Activated CD4-positive, CD25-positive, alpha-beta regulatory T cell (primary cell): Measurements from ENCODE around the gene PRSS1.
"Not testable (repeated sequence)": the region's sequence is repeated elsewhere in the genome, so short reads cannot be mapped to it uniquely, and the experiment has no call there.

Experiments
- DNase-seq, 4 experiments: peaks; one replicate each; lab custom pipeline; 2025; lab: John Stamatoyannopoulos, UW

PRSS1 gene

DNA sequence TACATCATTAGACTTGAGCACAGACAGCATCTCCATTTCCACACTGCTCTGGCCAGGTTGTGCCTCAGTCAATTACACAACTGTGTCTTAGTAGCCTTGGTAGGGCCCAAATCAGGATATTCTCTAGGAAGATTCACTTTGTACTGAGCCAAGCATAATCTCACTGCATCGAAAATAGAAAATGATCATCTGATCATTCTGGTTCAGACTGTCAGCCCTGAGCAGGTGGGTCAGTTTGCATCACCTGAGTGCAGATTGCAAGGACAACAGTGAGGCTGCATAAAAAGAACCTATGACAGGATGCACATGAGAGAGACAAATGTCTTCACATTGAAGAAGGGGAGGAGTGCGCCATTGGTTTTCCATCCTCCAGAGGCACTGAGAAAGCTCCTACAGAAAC is 862 bp upstream of the PRSS1 start:
- DNase-seq = not testable (repeated sequence)

DNA sequence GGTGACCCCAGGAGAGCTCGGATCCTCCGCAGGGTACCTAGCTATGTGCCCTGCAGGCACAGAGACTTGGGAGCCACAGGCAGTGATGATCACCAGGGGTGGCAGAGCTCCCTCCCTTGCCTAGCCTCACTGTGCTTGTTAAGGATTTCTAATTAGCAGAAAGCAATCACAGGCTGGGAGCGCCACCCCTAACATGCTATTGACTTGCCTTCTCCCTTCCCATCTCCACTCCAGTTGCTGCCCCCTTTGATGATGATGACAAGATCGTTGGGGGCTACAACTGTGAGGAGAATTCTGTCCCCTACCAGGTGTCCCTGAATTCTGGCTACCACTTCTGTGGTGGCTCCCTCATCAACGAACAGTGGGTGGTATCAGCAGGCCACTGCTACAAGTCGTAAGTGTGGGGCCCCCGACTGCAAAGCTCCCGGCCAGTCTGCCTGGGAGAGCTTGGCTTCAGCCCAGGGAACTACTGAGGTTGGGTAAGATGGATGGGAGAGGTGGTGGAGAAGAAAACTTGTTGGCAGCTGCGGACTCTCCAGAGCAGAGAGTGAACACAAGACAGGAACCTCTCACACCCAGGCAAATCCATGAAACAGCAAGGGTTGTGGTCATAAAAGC is 1.2 kb downstream of the PRSS1 start:
- no peak for DNase-seq

DNA sequence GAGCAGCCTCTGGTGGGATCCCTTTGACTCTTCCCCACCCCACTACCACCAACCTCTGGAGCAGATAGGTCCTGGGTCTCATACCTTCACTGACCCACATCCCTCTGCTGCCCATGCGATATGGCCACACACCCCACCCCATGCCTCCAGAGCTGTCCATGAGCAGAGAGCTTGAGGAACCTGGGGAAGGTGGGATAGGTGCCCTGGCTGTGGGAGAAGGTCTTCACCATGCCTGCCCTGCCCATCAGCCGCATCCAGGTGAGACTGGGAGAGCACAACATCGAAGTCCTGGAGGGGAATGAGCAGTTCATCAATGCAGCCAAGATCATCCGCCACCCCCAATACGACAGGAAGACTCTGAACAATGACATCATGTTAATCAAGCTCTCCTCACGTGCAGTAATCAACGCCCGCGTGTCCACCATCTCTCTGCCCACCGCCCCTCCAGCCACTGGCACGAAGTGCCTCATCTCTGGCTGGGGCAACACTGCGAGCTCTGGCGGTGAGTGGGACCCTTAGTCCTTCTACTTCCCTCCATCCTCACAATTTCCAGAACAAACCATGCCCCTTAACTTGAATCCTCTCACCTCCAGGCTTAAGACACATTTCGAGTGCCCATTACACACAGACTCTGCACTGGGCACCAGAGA is 2.4 kb downstream of the PRSS1 start:
- not testable (repeated sequence) for DNase-seq

DNA sequence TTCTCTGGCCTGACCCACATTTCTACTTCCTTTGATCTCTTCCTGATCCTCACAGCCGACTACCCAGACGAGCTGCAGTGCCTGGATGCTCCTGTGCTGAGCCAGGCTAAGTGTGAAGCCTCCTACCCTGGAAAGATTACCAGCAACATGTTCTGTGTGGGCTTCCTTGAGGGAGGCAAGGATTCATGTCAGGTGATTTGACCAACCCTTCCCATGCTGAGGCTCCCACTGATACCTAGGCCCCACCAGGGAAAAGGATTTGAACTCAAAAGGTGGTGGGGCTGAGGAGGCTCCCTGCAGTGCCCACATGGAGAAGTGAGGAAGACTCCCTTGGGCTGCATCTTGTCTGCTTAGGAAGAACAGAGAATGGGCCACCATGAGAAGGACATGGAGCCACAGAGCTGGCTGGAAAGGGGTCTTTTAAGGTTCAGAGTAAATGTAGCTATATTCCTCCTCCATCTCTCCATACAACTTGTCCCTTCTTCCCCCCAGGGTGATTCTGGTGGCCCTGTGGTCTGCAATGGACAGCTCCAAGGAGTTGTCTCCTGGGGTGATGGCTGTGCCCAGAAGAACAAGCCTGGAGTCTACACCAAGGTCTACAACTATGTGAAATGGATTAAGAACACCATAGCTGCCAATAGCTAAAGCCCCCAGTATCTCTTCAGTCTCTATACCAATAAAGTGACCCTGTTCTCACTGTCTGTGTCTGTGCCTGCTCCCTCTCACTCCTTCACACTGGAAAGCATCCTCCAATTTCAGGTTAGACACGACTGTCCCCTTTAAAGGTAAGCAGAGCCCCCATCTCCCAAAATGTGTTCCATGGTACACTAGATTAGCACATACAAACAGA is 3.3 kb downstream of the PRSS1 start:
- DNase-seq = no peak

DNA sequence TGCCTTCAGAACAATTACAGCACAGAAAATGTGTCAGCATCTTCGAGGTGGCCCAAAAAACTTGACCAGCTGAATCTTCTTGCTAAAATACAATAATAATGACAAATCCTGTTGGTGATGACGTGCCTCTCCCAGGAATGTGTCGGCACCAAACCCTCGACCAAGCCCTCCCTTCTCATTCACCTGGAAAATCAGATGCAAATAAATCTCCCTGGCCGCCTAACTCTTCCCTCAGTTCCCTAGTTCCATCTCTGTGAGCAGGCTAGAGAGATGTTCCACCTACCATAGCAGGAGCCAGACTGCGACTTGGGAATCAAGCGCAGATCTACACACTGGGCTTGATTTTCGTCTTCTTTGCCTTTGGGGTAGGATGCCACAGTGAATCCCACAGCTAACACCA is 4.1 kb downstream of the PRSS1 start:
- no peak for DNase-seq

DNA sequence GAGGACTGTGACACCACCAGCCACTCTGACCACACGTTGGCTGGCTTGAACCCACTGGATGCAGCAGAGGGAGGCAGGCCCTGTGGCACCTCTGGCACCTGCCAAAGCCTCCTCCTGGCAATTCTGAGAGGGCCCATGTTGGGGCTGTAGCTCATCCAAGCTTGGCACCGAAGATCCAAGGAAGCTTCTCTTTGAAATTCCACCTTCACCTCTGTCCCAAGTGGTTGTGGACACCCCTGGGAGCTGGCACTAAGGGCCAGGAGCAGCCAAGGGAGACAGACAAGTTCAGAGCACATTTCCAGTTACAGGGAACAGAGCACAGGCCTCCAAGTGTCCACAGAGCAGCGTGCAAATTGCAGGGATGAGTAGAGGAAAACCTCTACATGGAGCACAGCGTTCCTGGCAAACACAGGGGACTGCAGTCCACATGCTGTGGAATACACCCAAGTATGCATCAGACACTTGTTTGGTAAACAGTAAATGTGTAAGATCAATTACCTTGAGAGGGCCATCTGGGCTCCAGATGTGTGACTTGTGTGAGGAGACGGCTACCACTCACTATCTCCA is 4.7 kb downstream of the PRSS1 start:
- DNase-seq = not testable (repeated sequence)

DNA sequence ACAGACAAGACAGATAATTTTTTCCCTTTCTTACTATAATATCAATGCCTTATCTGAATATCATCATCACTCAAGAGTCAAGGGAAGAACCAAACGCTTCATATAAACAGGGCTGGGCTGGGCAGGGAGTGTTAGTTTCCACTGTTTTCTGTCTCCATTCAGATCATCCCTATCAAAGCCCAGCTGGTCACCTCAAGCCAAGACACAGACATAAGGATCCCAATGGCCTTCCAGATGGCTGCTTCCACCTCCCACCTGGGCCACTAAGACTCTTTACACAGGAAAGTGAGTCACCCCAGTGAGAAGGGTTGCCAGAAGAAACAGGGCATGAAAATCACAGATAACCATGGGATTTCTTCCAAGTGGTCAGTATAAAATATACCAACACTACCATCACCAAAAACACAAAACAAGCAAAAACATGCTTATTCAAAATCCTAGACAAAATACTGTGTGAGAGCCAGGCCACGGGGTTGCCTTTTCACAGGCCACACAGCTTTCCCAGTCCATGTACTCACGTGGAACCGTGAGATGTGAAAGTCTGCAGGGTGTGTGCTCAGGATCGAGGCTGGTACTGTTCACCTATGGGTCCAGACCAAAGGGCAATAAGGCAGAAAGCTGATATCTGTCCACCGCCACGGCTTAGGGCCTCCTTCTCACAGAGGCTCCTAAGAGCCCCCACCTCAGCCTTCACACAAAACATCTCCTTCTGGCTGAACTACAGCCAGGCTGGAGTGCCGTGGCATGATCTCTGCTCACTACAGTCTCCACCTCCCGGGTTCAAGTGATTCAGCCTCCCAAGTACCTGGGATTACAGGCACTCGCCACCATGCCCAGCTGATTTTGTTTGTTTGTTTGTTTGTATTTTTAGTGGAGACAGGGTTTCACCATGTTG is 5.7 kb downstream of the PRSS1 start:
- DNase-seq = no peak

DNA sequence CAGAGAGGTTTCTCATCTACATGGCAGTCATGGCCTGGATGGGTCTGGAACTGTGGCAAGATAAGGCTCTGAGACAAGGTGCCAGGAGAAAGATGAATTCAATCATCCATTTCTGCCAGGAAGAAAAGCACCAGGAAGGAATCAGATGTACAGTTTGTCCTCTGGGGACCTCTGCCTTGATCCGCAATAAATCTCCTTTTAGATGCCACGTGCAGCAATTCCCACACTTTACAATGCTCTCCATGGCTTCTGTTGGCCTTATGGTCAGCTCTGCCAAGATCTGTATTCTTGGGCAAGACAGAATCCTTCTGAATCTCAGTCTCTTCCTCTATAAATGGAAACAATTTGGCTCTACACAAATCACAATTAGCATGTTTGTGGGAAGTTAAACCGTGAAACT is 9.0 kb downstream of the PRSS1 start:
- not testable (repeated sequence) for DNase-seq

DNA sequence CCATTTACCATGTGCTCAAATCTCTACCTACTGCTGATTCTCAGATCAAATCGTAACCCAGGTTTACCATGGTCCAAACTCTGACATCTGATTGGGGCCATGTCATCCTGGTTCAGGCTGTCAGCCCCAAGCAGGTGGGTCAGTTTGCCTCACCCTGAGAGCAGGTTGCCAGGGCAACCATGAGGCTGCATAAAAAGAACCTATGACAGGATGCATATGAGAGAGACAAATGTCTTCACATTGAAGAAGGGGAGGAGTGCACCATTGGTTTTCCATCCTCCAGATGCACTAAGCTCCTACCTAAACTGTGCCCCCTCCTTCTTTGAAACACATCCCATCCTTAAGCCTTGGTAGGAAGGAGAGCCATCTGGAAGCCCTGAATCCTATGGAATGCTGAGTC is 10.2 kb downstream of the PRSS1 start:
- DNase-seq = no peak

DNA sequence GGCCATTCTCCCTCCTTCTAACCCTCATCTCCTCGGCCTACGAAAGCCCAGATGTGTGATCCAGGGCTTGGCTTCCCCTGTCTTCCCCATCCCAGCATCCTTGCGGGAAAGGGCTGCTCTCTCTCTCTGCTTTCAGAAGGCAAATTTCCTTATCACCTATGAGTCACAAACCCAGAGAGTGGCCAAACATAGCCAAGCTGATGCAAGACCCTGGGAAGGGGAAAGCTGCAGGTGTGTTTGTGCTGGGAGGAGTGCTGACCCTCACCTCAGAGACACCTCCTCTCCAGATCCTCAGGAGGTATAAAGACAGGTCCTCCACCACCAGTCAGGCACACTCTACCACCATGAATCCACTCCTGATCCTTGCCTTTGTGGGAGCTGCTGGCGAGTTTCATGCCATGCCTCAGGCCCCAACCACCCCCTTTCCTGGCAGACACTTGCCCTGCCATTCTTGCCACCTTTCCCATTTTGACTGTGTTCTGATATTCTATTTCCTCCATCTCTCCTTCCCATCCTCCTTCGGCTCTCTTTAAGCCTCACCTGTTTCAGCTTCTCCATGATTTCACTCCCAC is 10.9 kb downstream of the PRSS1 start:
- DNase-seq = no peak

DNA sequence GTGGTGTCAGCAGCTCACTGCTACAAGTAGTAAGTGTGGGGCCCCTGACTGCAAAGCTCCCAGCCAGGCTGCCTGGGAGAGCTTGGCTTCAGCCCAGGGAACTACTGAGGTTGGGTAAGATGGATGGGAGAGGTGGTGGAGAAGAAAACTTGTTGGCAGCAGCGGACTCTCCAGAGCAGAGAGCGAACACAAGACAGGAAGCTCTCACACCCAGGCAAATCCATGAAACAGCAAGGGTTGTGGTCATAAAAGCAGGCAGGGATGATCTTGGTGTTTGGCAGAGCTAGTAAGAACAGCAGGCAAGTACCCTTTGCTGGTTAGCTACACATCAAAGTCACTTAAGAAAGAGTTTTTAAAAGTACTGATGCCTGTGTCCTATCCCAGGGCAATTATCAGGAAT is 12.3 kb downstream of the PRSS1 start:
- DNase-seq = not testable (repeated sequence)

DNA sequence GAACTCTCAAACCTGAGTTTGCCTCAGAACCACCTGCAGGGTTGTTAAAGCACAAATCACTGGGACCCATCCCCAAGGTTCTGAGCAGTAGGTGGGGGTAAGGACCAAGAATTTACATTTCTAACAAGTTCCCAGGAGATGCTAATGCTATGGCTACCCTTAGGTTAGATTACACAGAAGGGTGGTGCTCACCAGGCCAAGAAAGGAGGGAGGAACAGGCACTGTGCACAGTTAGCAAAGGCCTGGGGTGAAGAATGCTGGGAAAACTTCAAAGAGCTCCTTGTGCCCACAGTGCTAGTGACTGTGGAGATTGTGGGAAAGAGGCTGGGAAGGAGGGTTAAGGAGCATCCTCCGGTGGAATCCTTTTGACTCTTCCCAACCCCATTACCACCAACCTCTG is 12.8 kb downstream of the PRSS1 start:
- no peak for DNase-seq

DNA sequence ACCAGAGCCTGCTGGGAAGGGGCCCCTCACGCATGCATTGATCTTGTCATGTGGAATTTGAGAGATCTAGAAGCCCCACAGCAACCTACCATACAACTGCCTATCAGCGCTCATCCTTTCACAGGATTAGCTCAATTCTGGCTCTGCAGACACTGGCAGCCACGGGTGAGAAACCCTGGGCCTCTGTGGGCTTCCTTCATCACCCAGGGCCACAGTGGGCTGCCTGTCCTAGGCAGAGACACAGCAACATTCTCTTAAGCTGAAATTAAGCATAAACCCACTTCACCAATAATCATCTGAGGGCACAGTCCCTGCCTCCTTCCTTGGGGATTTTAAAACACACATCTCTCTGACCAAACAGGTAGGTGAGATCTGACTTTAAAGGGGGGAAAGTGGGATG is 18.2 kb downstream of the PRSS1 start:
- no peak for DNase-seq

DNA sequence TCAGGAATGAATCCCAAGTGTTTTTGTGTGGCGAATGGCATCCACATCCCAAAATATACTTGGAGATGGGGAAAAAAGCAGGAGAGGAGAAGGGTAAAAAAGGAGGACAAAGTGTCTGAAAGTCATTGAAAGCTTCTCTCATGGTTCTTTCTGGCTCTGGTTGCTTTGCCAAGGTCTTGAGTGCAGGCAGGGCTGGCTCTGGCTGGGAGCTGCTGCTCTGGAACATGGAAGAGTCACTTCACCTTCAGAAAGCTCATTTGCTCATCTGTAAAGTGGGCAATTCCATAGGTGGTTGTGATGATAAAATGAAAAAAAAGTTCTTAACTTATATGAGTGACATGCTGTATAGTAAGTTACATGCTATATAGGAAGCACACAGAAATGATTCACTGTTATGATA is 18.6 kb downstream of the PRSS1 start:
- DNase-seq = no peak

DNA sequence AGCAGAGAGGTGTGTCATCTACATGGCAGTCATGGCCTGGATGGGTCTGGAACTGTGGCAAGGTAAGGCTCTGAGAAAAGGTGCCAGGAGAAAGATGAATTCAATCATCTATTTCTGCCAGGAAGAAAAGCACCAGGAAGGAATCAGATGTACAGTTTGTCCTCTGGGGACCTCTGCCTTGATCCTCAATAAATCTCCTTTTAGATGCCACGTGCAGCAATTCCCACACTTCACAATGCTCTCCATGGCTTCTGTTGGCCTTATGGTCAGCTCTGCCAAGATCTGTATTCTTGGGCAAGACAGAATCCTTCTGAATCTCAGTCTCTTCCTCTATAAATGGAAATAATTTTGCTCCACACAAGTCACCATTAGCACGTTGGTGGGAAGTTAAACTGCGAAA is 19.6 kb downstream of the PRSS1 start:
- DNase-seq = not testable (repeated sequence)

DNA sequence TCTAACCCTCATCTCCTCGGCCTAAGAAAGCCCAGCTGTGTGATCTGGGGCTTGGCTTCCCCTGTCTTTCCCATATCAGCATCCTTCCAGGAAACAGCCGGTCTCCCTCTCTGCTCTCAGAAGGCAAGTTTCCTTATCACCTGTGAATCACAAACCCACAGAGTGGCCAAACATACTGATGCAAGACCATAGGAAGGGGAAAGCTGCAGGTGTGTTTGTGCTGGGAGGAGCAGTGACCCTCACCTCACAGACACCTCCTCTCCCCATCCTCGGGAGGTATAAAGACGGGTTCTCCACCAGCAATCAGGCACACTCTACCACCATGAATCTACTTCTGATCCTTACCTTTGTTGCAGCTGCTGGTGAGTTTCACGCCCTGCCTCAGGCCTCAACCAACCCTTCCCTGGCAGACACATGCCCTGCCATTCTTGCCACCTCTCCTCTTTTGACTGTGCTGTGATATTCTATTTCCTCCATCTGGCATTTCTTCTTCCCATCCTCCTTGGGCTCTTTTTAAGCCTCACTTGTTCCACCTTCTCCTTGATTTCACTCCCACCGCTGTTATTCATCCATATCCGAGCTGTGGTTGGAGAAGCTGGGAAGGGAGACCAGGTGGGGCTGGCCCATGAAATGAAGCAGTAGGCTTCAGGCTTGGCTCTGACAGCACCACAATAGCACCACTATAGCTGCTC is 21.5 kb downstream of the PRSS1 start, which contains the start of gene PRSS2:
TSS of gene PRSS2 (plus strand) at position 310 of the 692 bp plus-strand sequence. CDS start at position 323, 13 bp downstream.
- DNase-seq = no peak

DNA sequence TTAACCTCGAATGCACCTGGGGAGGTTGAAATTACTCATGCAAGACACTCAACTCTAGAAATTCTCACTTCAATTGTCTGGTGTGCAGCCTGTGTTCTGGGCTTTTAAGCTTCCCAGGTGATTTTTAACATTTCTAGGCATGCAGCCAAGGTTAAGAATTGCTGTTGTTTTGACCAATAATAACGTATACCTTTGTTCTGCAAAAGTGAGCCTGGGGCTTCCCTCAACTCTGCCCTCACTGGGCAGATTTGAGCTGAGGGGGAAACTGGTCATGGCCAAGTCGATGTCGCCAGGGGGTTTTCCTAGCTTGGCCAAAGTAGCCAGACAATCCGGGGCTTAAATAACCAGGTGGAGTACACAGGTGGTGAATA is 22.1 kb downstream of the PRSS1 start:
- no peak for DNase-seq

DNA sequence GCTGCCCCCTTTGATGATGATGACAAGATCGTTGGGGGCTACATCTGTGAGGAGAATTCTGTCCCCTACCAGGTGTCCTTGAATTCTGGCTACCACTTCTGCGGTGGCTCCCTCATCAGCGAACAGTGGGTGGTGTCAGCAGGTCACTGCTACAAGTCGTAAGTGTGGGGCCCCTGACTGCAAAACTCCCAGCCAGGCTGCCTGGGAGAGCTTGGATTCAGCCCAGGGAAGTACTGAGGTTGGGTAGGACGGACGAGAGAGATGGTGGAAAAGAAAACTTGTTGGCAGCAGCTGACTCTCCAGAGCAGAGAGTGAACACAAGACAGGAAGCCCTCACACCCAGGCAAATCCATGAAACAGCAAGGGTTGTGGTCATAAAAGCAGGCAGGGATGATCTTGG is 22.8 kb downstream of the PRSS1 start:
- DNase-seq = no peak

DNA sequence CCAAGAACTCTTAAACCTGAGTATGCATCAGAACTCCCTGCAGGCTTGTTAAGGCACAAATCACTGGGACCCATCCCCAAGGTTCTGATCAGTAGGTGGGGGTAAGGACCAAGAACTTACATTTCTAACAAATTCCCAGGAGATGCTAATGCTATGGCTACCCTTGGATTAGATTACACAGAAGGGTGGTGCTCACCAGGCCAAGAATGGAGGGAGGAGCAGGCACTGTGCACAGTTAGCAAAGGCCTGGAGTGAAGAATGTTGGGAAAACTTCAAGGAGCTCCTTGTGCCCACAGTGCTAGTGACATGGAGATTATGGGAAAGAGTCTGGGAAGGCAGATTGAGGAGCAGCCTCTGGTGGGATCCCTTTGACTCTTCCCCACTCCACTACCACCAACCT is 23.4 kb downstream of the PRSS1 start:
- DNase-seq = no peak

DNA sequence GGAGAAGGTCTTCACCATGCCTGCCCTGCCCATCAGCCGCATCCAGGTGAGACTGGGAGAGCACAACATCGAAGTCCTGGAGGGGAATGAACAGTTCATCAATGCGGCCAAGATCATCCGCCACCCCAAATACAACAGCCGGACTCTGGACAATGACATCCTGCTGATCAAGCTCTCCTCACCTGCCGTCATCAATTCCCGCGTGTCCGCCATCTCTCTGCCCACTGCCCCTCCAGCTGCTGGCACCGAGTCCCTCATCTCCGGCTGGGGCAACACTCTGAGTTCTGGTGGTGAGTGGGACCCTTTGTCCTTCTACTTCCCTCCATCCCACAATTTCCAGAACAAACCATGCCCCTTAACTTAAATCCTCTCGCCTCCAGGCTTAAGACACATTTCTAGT is 24.0 kb downstream of the PRSS1 start:
- DNase-seq = no peak
